ENCODE results near the gene FKRP. TPM values are rescaled to one million over a fixed set of nuclear protein-coding genes. Genes with fewer than 3 reads are reported as not detected.

FKRP gene
- total and polyA plus RNA-seq, 2 donors (not counting 1 experiment from before 2014, with no cell fraction given): 11.8 to 12.2 TPM

DNA sequence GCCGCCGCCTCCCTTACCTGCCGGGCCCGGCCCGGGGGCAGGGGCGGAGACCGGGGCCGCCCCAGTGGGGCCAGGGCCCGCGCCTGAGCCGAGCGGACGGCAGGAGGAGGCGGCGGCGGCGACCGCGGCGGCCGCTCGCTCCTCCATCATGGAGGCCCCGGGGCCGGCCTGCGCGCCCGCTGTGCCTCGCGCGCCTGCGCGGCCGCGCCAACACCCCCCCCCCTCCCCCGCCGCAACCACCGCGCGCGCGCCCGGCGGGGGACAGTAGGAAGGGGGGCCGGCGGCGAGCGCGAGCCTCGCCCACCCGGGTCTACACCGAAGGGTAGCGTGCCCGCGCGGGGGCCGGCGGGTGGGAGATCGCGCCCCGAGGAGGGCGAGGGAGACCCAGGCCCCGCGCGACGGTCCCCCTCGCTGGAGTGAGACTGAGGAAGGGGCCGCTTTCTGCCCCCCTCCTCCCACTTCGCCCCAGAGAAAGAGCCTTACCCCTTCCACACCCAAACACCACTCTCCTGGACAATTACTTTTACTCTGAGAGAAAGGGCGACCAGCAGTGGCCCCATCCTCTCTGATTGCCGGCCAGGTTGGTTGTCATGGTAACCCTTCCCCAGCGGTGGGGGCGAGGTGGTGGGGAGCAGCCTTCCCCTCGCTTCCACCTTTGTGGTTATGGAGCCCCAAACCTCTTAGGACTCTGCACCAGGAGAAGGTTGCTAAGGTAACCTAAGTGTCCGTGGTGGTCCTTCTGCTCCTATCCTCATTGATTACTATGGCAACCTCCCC lies 612 bp downstream of the FKRP start, which contains the start of gene STRN4:
STRN4 (minus strand) TSS at position 170 of the 777 bp plus-strand sequence; CDS start at position 150, 20 bp downstream.
- no peaks in the 10 kb centered on the region for H4K20me1 ChIP-seq (ENCODE audit: control insufficient read depth, extremely low read depth, insufficient read depth, low read length)
- peak within 1 kb of the TSS; percentile 61 for H2AFZ ChIP-seq (ENCODE audit: low read length)
- no peaks in the 10 kb centered on the region for H3K36me3 ChIP-seq (ENCODE audit: control insufficient read depth, insufficient read depth, low read length)
- peaks cover 51% of the 10 kb centered on the region for H3K79me2 ChIP-seq (ENCODE audit: control insufficient read depth, insufficient read depth, low read length)
- DNase-seq (ENCODE audit: low read depth in 2 of 2): peak in 1 of 2 donors; percentile 43
- H3K9me3 ChIP-seq (ENCODE audit: control insufficient read depth, insufficient read depth, low read depth, low read length): no peaks in the 10 kb centered on the region
- no peak for TF ChIP-seq EZH2 (IDR thresholded peaks at IDR 0.05; ENCODE audit: low read length, missing control alignments)
- TF ChIP-seq, protein P1, sequence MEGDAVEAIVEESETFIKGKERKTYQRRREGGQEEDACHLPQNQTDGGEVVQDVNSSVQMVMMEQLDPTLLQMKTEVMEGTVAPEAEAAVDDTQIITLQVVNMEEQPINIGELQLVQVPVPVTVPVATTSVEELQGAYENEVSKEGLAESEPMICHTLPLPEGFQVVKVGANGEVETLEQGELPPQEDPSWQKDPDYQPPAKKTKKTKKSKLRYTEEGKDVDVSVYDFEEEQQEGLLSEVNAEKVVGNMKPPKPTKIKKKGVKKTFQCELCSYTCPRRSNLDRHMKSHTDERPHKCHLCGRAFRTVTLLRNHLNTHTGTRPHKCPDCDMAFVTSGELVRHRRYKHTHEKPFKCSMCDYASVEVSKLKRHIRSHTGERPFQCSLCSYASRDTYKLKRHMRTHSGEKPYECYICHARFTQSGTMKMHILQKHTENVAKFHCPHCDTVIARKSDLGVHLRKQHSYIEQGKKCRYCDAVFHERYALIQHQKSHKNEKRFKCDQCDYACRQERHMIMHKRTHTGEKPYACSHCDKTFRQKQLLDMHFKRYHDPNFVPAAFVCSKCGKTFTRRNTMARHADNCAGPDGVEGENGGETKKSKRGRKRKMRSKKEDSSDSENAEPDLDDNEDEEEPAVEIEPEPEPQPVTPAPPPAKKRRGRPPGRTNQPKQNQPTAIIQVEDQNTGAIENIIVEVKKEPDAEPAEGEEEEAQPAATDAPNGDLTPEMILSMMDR (conservative IDR thresholded peaks at IDR 0.05 in 1 of 2, IDR thresholded peaks at IDR 0.05 in 1 of 2; ENCODE audit: low read depth in 1 of 2, low read length in 2 of 2): no peak
- H3K4me2 ChIP-seq (ENCODE audit: extremely low read depth, insufficient read depth, low read length): peak within 1 kb of the TSS; percentile 88
- no peaks in the 10 kb centered on the region for H3K27me3 ChIP-seq (ENCODE audit: control insufficient read depth, insufficient read depth, low read length)
- peaks cover 4% of the 10 kb centered on the region for H3K4me1 ChIP-seq (ENCODE audit: control insufficient read depth, extremely low read depth, insufficient read depth, low read length)
- H3K4me3 ChIP-seq (replicated peaks in 1 of 4; ENCODE audit: control extremely low read depth in 1 of 4, insufficient read depth in 1 of 4, low read depth in 3 of 4, low read length in 4 of 4): peak within 1 kb of the TSS; percentile 86 to 91 (median 90)
- peak within 1 kb of the TSS; percentile 89 for H3K9ac ChIP-seq (ENCODE audit: insufficient read depth, low read length)
- H3K27ac ChIP-seq (ENCODE audit: insufficient read depth, low read length): peak within 1 kb of the TSS; percentile 76

DNA sequence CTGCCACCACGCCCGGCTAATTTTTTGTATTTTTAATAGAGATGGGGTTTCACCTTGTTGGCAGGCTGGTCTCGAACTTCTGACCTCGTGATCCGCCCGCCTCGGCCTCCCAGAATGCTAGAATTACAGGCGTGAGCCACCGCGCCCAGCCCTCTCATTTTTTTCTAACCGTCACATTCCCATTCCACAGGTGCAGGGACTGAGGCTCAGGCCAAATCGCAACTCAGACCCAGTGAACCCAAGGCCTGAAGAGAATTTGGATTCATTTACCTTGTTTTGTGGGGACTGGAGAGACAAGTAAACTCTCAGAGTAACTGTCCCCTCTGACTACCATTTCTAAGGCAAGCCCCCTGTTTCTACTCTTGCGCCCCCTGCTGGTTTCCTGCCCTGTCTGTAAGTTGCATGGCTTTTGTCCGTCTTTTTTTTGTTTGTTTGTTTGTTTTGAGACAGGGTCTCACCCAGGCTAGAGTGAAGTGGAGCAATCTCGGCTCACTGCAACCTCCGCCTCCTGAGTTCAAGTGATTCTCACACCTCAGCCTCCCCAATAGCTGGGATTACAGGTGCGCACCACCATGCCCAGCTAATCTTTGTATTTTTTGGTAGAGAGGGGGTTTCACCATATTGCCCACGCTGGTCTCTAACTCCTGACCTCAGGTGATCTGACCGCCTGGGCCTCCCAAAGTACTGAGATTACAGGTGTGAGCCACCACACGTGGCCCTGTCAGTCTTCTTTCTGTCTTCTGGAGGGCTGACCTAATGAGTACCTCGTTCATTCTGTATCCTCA lies 2.7 kb downstream of the FKRP start:
- Histone ChIP-seq H3K4me2 (ENCODE audit: extremely low read depth, insufficient read depth, low read length) (no peak overlapping the region), H3K79me2 (ENCODE audit: control insufficient read depth, insufficient read depth, low read length) (peaks cover 30% of the 10 kb centered on the region), H3K9me3 (ENCODE audit: control insufficient read depth, insufficient read depth, low read depth, low read length) (no peaks in the 10 kb centered on the region), H3K36me3 (ENCODE audit: control insufficient read depth, insufficient read depth, low read length) (no peaks in the 10 kb centered on the region), H3K4me3 (replicated peaks in 1 of 4; ENCODE audit: control extremely low read depth in 1 of 4, insufficient read depth in 1 of 4, low read depth in 3 of 4, low read length in 4 of 4) (no peak overlapping the region), H3K27me3 (ENCODE audit: control insufficient read depth, insufficient read depth, low read length) (no peaks in the 10 kb centered on the region), H4K20me1 (ENCODE audit: control insufficient read depth, extremely low read depth, insufficient read depth, low read length) (no peaks in the 10 kb centered on the region), H3K27ac (ENCODE audit: insufficient read depth, low read length) (no peak overlapping the region), H3K9ac (ENCODE audit: insufficient read depth, low read length) (no peak overlapping the region), H3K4me1 (ENCODE audit: control insufficient read depth, extremely low read depth, insufficient read depth, low read length) (peaks cover 4% of the 10 kb centered on the region), H2AFZ (ENCODE audit: low read length) (no peak overlapping the region)
- no peak for TF ChIP-seq EZH2 (IDR thresholded peaks at IDR 0.05; ENCODE audit: low read length, missing control alignments)
- TF ChIP-seq, protein P1 (conservative IDR thresholded peaks at IDR 0.05 in 1 of 2, IDR thresholded peaks at IDR 0.05 in 1 of 2; ENCODE audit: low read depth in 1 of 2, low read length in 2 of 2): peak; percentile 81 to 93
- DNase-seq (ENCODE audit: low read depth in 2 of 2): peak; percentile 41 to 71
